PC-3 (cell line): ENCODE results near the gene ZFPM1. TPM values are rescaled to one million over a fixed set of nuclear protein-coding genes. Genes with fewer than 3 reads are reported as not detected.

Source experiments
- ATAC-seq: fragments of 200-7000 bp; cut with Tn5 transposase; 2 replicates; pipeline ENCODE4 v1.9.1; 2020; ENCODE audit warnings: mild to moderate bottlenecking, moderate library complexity
- BruUV-seq: library from RNA; stranded (reverse); fragments of 400-500 nt; replicated peaks from 2 replicates; lab custom pipeline; 2021; lab: Mats Ljungman, UMichigan
- CTCF ChIA-PET: fragments of 300-600 bp; sonication (Branson Sonifier 250); formaldehyde crosslinking; loops from one replicate; lab custom pipeline; 2022; ENCODE audit warnings: antibody characterized with exemption; lab: Charles Lee
- POLR2A ChIA-PET: fragments of 300-600 bp; sonication (Branson Sonifier 250); formaldehyde crosslinking; loops from one replicate; lab custom pipeline; 2022; ENCODE audit warnings: antibody characterized with exemption; ENCODE audit not compliant: unreplicated experiment; lab: Charles Lee
- DNase-seq: peaks from one replicate; pipeline ENCODE4 v3.0.0-alpha.2; 2015
- H2AFZ ChIP-seq: fragments of 300-600 bp; sonication (generic); 2 replicates; pipeline ENCODE4 v1.6.0; 2016; ENCODE audit warnings: antibody characterized with exemption, low read length
- H3F3A ChIP-seq: fragments of 300-600 bp; sonication (generic); one replicate; pipeline ENCODE4 v1.6.0; 2017; ENCODE audit warnings: antibody characterized with exemption, low read length, control low read depth, mild to moderate bottlenecking; ENCODE audit not compliant: unreplicated experiment
- H3K27ac ChIP-seq: fragments of 300-600 bp; sonication (generic); 2 replicates; pipeline ENCODE4 v1.5.1; 2016; ENCODE audit warnings: mild to moderate bottlenecking, low read length
- H3K27me3 ChIP-seq: fragments of 300-600 bp; sonication (generic); 2 replicates; pipeline ENCODE4 v1.6.1; 2016; ENCODE audit warnings: low read length, mixed read lengths
- H3K36me3 ChIP-seq: fragments of 300-600 bp; sonication (generic); 2 replicates; pipeline ENCODE4 v1.6.1; 2016; ENCODE audit warnings: low read depth, mixed run types, low read length, mixed read lengths
- H3K4me1 ChIP-seq: fragments of 300-600 bp; sonication (generic); 2 replicates; pipeline ENCODE4 v1.5.1; 2016; ENCODE audit warnings: low read length; ENCODE audit not compliant: insufficient read depth
- H3K4me2 ChIP-seq: fragments of 300-600 bp; sonication (generic); 2 replicates; pipeline ENCODE4 v1.6.0; 2016; ENCODE audit warnings: low read length
- H3K4me3 ChIP-seq: fragments of 300-600 bp; sonication (generic); 2 replicates; pipeline ENCODE4 v1.5.1; 2016; ENCODE audit warnings: mild to moderate bottlenecking, low read length, mixed read lengths
- H3K79me2 ChIP-seq: fragments of 300-600 bp; sonication (generic); 2 replicates; pipeline ENCODE4 v1.6.1; 2017; ENCODE audit warnings: low read length, mixed read lengths
- H3K9ac ChIP-seq: fragments of 300-600 bp; sonication (generic); 2 replicates; pipeline ENCODE4 v1.6.0; 2016; ENCODE audit warnings: mild to moderate bottlenecking, low read length
- H3K9me2 ChIP-seq: fragments of 300-600 bp; sonication (generic); replicated peaks from 2 replicates; pipeline ENCODE4 v1.6.1; 2016; ENCODE audit warnings: mixed run types, low read length, mixed read lengths
- H3K9me3 ChIP-seq: fragments of 300-600 bp; sonication (generic); 2 replicates; pipeline ENCODE4 v1.6.1; 2016; ENCODE audit warnings: low read length, mixed read lengths
- H4K20me1 ChIP-seq: fragments of 300-600 bp; sonication (generic); 2 replicates; pipeline ENCODE4 v1.6.1; 2016; ENCODE audit warnings: low read length, mixed read lengths
- CTCF ChIP-seq: fragments of 300-600 bp; sonication (generic); conservative IDR thresholded peaks from 2 replicates; pipeline ENCODE4 v1.5.1; 2017; ENCODE audit warnings: antibody characterized with exemption, low read depth, mild to moderate bottlenecking, low read length
- EZH2 ChIP-seq: fragments of 300-600 bp; sonication (generic); IDR thresholded peaks from one replicate; pipeline ENCODE4 v1.6.1; 2017; ENCODE audit warnings: antibody characterized with exemption, mild to moderate bottlenecking, low read length; ENCODE audit not compliant: unreplicated experiment
- EZH2phosphoT487 ChIP-seq: fragments of 300-600 bp; sonication (generic); IDR thresholded peaks from 2 replicates; pipeline ENCODE4 v1.6.1; 2018; ENCODE audit warnings: mild to moderate bottlenecking, antibody characterized with exemption, low read length, borderline replicate concordance
- intact Hi-C: fragments of 100-400 bp; cut with micrococcal nuclease; formaldehyde crosslinking; loops from 2 replicates; pipeline ENCODE4 v1.9.0; 2023
- total RNA-seq: library from RNA; depleted of rRNA; stranded (reverse); fragments of >200 nt; gene quantifications from 2 replicates; pipeline ENCODE4 v1.2.3, GENCODE V29; 2014

Gene ZFPM1
- total RNA-seq, 1 experiment from 2014 or later = 4.6 TPM

DNA sequence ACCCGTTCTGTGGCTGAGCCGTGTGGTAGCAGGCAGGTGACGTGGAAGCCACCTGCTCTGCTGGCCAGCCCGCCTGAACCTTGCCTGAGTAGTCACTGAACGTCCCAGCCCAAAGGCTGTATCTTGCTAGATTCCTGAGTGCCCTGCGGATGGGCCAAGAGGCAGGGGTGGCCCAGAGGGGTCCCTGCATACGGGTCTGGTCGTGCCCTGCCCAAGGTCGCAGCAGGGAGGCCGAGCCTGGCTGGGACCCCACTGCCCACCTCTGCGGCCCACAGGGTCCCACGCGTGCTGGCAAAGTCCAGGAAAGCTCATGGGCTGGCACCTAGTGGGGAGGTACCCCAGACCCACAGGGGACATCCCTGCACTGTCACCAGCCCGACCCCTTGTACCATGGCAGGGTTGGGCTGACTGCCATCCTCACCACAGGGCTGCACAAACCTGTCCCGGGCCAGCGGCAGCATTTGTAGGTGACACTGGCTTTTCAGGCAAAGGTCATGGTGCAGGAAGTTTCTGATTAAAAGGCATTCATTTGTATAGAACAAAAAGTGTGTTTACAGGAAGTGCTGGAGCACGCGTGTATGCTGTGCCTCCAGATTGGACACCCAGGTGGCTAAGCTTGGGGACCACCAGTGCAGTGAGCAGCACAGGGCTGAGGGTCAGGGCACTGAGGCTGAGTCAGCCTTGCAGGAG lies 72.0 kb downstream of the ZFPM1 start:
- no peaks in the 10 kb centered on the region for H3K4me1 ChIP-seq
- H3F3A ChIP-seq = no peaks in the 10 kb centered on the region
- no peak overlapping the region for H3K4me2 ChIP-seq
- no peaks in the 10 kb centered on the region for H4K20me1 ChIP-seq
- POLR2A ChIA-PET = no interaction called here
- ATAC-seq (peak; percentile 3; the same call in 1 of the 2 replicates), DNase-seq (no peak)
- H3K9ac ChIP-seq = no peak overlapping the region
- TF ChIP-seq EZH2 (no peak), CTCF (no peak), EZH2phosphoT487 (no peak)
- CTCF ChIA-PET = no interaction called here
- no TSS peak for BruUV-seq
- no peaks in the 10 kb centered on the region for H3K27me3 ChIP-seq
- no peaks in the 10 kb centered on the region for H3K9me2 ChIP-seq
- no peaks in the 10 kb centered on the region for H3K9me3 ChIP-seq
- no peaks in the 10 kb centered on the region for H3K79me2 ChIP-seq
- H3K27ac ChIP-seq = no peak overlapping the region
- no peak overlapping the region for H3K4me3 ChIP-seq
- no peaks in the 10 kb centered on the region for H3K36me3 ChIP-seq
- intact Hi-C loops = loop anchor here (10.0 kb wide), 1 partner anchor 80 kb away; no protein-coding TSS in a partner anchor
- no peak overlapping the region for H2AFZ ChIP-seq

- H4K20me1 ChIP-seq = no peaks in the 10 kb centered on the region
- BruUV-seq = no TSS peak
Observed at GRCh38 chr16:88525663-88525990, 72.5 kb downstream of the ZFPM1 start.

More at GRCh38 chr16:88525663-88525990, 72.5 kb downstream of the ZFPM1 start:
- TF ChIP-seq EZH2 = no peak
- TF ChIP-seq CTCF = no peak
- TF ChIP-seq EZH2phosphoT487 = no peak
- Histone ChIP-seq H3K27ac (no peak overlapping the region), H3K9me3 (no peaks in the 10 kb centered on the region), H3K4me3 (no peak overlapping the region), H3K4me2 (no peak overlapping the region), H3K9me2 (no peaks in the 10 kb centered on the region), H3K79me2 (no peaks in the 10 kb centered on the region), H3K36me3 (no peaks in the 10 kb centered on the region), H2AFZ (no peak overlapping the region), H3K4me1 (no peaks in the 10 kb centered on the region), H3K9ac (no peak overlapping the region), H3K27me3 (no peaks in the 10 kb centered on the region), H3F3A (no peaks in the 10 kb centered on the region)
- ATAC-seq (no peak), DNase-seq (no peak)
- CTCF ChIA-PET = no interaction called here
- POLR2A ChIA-PET = no interaction called here
- intact Hi-C loops = loop anchor here (10.0 kb wide), 1 partner anchor 81 kb away; no protein-coding TSS in a partner anchor
